DND-41 (cell line): ENCODE measurements around the gene TRIM31.

Source experiments
- EZH2 ChIP-seq: IDR thresholded peaks from 3 replicates; pipeline ENCODE4 v1.6.1; 2012; ENCODE audit warnings: borderline replicate concordance, low read depth, mild to moderate bottlenecking, moderate library complexity, low read length, inconsistent platforms; ENCODE audit not compliant: severe bottlenecking
- TF ChIP-seq, protein P1 (sequence below): IDR thresholded peaks from 2 replicates; pipeline ENCODE4 v1.5.1; 2012; ENCODE audit warnings: borderline replicate concordance, low read length, moderate library complexity, mild to moderate bottlenecking; ENCODE audit not compliant: poor library complexity, severe bottlenecking; ENCODE audit errors: extremely low read depth

DNA sequence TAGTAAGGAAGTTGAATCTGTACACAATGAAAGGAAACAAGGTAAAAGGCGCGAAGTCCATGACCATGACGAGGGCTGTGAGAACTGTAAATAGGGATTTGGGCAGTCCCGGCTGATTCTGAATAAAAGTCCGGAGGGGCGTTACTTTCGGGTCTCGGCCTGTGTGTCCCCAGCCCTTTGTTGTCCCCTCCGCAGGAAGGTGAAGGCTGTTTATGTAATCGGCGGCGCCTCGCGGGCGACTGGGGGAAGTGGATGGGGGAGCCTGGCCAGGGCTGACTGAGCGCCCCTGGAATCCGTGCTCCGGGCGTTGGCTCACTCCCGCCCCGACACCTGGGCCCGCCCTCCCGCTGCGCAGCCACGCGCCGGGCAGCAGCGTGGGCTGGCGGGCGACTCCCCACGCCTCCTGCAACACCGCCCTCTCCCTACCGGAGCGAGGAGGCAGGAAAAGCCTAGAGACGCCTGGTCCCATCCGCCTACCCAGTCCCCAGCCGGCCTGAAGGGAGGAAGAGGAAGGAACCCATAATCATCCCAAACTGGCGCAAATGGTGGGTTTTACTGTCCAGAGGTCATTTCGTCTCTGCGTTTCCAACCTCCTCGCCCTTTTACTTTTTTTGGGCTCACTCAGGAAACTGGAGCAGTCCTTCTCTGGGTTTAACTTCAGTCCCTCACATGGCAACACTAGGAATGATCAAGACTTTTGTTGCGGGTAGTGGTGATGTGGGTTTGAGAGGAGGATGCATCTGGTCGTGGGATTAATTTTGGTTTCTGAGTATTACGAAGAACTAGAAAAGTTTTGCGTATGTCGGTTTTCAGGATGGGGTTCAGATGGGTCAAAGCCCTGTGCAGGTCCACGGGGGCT, 12.1 kb downstream of the TRIM31 start:
- peak; percentile 22 for TF ChIP-seq EZH2
- TF ChIP-seq, protein P1, sequence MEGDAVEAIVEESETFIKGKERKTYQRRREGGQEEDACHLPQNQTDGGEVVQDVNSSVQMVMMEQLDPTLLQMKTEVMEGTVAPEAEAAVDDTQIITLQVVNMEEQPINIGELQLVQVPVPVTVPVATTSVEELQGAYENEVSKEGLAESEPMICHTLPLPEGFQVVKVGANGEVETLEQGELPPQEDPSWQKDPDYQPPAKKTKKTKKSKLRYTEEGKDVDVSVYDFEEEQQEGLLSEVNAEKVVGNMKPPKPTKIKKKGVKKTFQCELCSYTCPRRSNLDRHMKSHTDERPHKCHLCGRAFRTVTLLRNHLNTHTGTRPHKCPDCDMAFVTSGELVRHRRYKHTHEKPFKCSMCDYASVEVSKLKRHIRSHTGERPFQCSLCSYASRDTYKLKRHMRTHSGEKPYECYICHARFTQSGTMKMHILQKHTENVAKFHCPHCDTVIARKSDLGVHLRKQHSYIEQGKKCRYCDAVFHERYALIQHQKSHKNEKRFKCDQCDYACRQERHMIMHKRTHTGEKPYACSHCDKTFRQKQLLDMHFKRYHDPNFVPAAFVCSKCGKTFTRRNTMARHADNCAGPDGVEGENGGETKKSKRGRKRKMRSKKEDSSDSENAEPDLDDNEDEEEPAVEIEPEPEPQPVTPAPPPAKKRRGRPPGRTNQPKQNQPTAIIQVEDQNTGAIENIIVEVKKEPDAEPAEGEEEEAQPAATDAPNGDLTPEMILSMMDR: no peak
